IMR-90 (cell line): ENCODE measurements around the gene LRRC4C. TPM values are rescaled to one million over a fixed set of nuclear protein-coding genes. Genes with fewer than 3 reads are reported as not detected.

Experiments
- ATAC-seq: fragments of 200-7000 bp; cut with Tn5 transposase; 2 replicates; pipeline ENCODE4 v1.9.1; 2020; ENCODE audit warnings: low read depth, mild to moderate bottlenecking, moderate library complexity
- BruUV-seq: library from RNA; stranded (reverse); fragments of 400-500 nt; replicated peaks from 2 replicates; lab custom pipeline; 2021; lab: Mats Ljungman, UMichigan
- CTCF ChIA-PET: fragments of 300-600 bp; formaldehyde crosslinking; extraction: SDS; loops from one replicate; lab custom pipeline; 2021; ENCODE audit warnings: antibody characterized with exemption; lab: Yijun Ruan, JAX
- POLR2A ChIA-PET: fragments of 300-600 bp; sonication (Branson Sonifier 250); formaldehyde crosslinking; loops from one replicate; lab custom pipeline; 2022; ENCODE audit warnings: antibody characterized with exemption; ENCODE audit not compliant: unreplicated experiment; lab: Charles Lee
- DNase-seq: peaks from one replicate; pipeline ENCODE4 v3.0.0; 2013
- H2AFZ ChIP-seq: replicated peaks from 2 replicates; pipeline ENCODE3; 2013; ENCODE audit warnings: low read length, mild to moderate bottlenecking; ENCODE audit not compliant: poor library complexity
- H2AK5ac ChIP-seq: 2 replicates; pipeline ENCODE4 v1.6.1; 2013; ENCODE audit warnings: low read depth, low read length, inconsistent platforms
- H2AK9ac ChIP-seq: replicated peaks from 2 replicates; pipeline ENCODE3; 2013; ENCODE audit warnings: mild to moderate bottlenecking, low read depth, low read length, moderate library complexity; ENCODE audit not compliant: poor library complexity
- H2BK120ac ChIP-seq: 2 replicates; pipeline ENCODE4 v1.6.1; 2013; ENCODE audit warnings: low read depth, low read length, inconsistent platforms
- H2BK15ac ChIP-seq: 3 replicates; pipeline ENCODE4 v1.6.1; 2013; ENCODE audit warnings: low read depth, low read length, inconsistent platforms
- H2BK20ac ChIP-seq: 2 replicates; pipeline ENCODE4 v1.6.1; 2013; ENCODE audit warnings: low read depth, mild to moderate bottlenecking, inconsistent platforms, low read length, moderate library complexity
- H2BK5ac ChIP-seq: 2 replicates; pipeline ENCODE4 v1.6.1; 2013; ENCODE audit warnings: mild to moderate bottlenecking, low read depth, low read length, inconsistent platforms; ENCODE audit not compliant: poor library complexity, severe bottlenecking
- H3K14ac ChIP-seq: replicated peaks from 2 replicates; pipeline ENCODE4 v1.6.1; 2013; ENCODE audit warnings: low read depth, low read length, inconsistent platforms
- H3K18ac ChIP-seq: 2 replicates; pipeline ENCODE4 v1.6.1; 2013; ENCODE audit warnings: low read depth, low read length, control low read depth
- H3K23ac ChIP-seq: 2 replicates; pipeline ENCODE4 v1.6.1; 2013; ENCODE audit warnings: low read depth, low read length, inconsistent platforms
- H3K27ac ChIP-seq: 2 replicates; pipeline ENCODE4 v1.5.1; 2013; ENCODE audit warnings: mild to moderate bottlenecking, control low read depth, low read length; ENCODE audit not compliant: insufficient read depth
- H3K27me3 ChIP-seq: 2 replicates; pipeline ENCODE4 v1.6.1; 2013; ENCODE audit warnings: low read length; ENCODE audit not compliant: control insufficient read depth, insufficient read depth
- H3K36me3 ChIP-seq: 2 replicates; pipeline ENCODE4 v1.6.1; 2013; ENCODE audit warnings: low read length, mixed read lengths; ENCODE audit not compliant: control insufficient read depth, insufficient read depth
- H3K4ac ChIP-seq: 2 replicates; pipeline ENCODE4 v1.6.1; 2013; ENCODE audit warnings: low read depth, low read length, inconsistent platforms
- H3K4me1 ChIP-seq: 2 replicates; pipeline ENCODE4 v1.6.1; 2013; ENCODE audit warnings: low read length, mixed read lengths; ENCODE audit not compliant: control insufficient read depth, insufficient read depth
- H3K4me2 ChIP-seq: 2 replicates; pipeline ENCODE4 v1.6.1; 2013; ENCODE audit warnings: low read depth, mild to moderate bottlenecking, control low read depth, low read length, moderate library complexity
- H3K4me3 ChIP-seq: 2 replicates; pipeline ENCODE4 v1.5.1; 2013; ENCODE audit warnings: low read depth, mild to moderate bottlenecking, control low read depth, low read length, moderate library complexity; ENCODE audit not compliant: insufficient read depth
- H3K56ac ChIP-seq: 2 replicates; pipeline ENCODE4 v1.6.1; 2013; ENCODE audit warnings: low read length, inconsistent platforms; ENCODE audit not compliant: insufficient read depth; ENCODE audit errors: extremely low read depth
- H3K79me1 ChIP-seq, 2 experiments: 2 replicates each; pipeline ENCODE4 v1.6.1; 2013; ENCODE audit warnings: low read length in 2 of 2, inconsistent platforms in 1 of 2, low read depth in 1 of 2
- H3K9ac ChIP-seq: 2 replicates; pipeline ENCODE4 v1.6.1; 2013; ENCODE audit warnings: low read depth, low read length, control low read depth
- H3K9me1 ChIP-seq: 2 replicates; pipeline ENCODE4 v1.6.1; 2013; ENCODE audit warnings: low read length, inconsistent platforms; ENCODE audit not compliant: insufficient read depth
- H3K9me3 ChIP-seq: 2 replicates; pipeline ENCODE4 v1.6.1; 2013; ENCODE audit warnings: low read length; ENCODE audit not compliant: control insufficient read depth, insufficient read depth
- H4K20me1 ChIP-seq: 2 replicates; pipeline ENCODE4 v1.6.1; 2013; ENCODE audit warnings: low read length, inconsistent platforms; ENCODE audit not compliant: insufficient read depth
- H4K5ac ChIP-seq: 2 replicates; pipeline ENCODE4 v1.6.1; 2013; ENCODE audit warnings: mild to moderate bottlenecking, low read depth, low read length, control low read depth
- H4K8ac ChIP-seq, 2 experiments: 2 replicates each; pipeline ENCODE4 v1.6.1; 2013; ENCODE audit warnings: low read depth in 2 of 2, low read length in 2 of 2, control low read depth in 1 of 2, inconsistent platforms in 1 of 2
- H4K91ac ChIP-seq: 2 replicates; pipeline ENCODE4 v1.6.1; 2013; ENCODE audit warnings: low read depth, low read length, inconsistent platforms; ENCODE audit not compliant: insufficient read depth
- CEBPB ChIP-seq: IDR thresholded peaks from 2 replicates; pipeline ENCODE4 v1.6.1; 2012; ENCODE audit warnings: low read depth, low read length, improper control_type of control experiment
- POLR2A ChIP-seq: IDR thresholded peaks from 2 replicates; pipeline ENCODE4 v1.6.1; 2012; ENCODE audit warnings: mild to moderate bottlenecking, low read depth, low read length
- RFX5 ChIP-seq: IDR thresholded peaks from 2 replicates; pipeline ENCODE4 v1.8.0; 2012; ENCODE audit warnings: low read depth, mild to moderate bottlenecking, low read length, moderate library complexity
- WGBS, 2 experiments: methylation state at CpG; one replicate each; pipeline versions ENCODE4 v1.1.5 to v1.1.7; 2013; ENCODE audit warnings: missing lambda C conversion rate in 2 of 2; ENCODE audit not compliant: insufficient read length in 1 of 2; ENCODE audit errors: extremely low coverage in 2 of 2; 5-methylcytosine and 5-hydroxymethylcytosine counted together
- dilution Hi-C: fragments of 300-500 bp; cut with HindIII; formaldehyde crosslinking; loops from one replicate; pipeline ENCODE4 v1.14.3; 2018; ENCODE audit warnings: low sequenced_read_pairs; ENCODE audit not compliant: unreplicated experiment
- in situ Hi-C: fragments of 300-500 bp; cut with MboI; formaldehyde crosslinking; loops from 3 replicates; pipeline ENCODE4 v1.14.3; 2019; ENCODE audit warnings: low sequenced_read_pairs, inconsistent platforms, mixed read lengths
- intact Hi-C: fragments of 100-400 bp; cut with micrococcal nuclease; formaldehyde crosslinking; loops from 2 replicates; pipeline ENCODE4 v1.10.0; 2022
- polyA plus RNA-seq, 3 experiments: library from polyadenylated mRNA; depleted of rRNA; stranded (reverse); fragments of >200 nt; gene quantifications; 2 replicates each; pipeline ENCODE4 v1.2.3, GENCODE V29; 2012; ENCODE audit warnings: low replicate concordance in 1 of 3
- total RNA-seq: library from RNA; depleted of rRNA; stranded (reverse); fragments of >200 nt; gene quantifications from 2 replicates; pipeline ENCODE4 v1.2.3, GENCODE V29; 2012

LRRC4C gene
- total and polyA plus RNA-seq, 2 of the 4 experiments (the other 2 are of a cell fraction) = under 0.01 to 0.03 TPM

DNA sequence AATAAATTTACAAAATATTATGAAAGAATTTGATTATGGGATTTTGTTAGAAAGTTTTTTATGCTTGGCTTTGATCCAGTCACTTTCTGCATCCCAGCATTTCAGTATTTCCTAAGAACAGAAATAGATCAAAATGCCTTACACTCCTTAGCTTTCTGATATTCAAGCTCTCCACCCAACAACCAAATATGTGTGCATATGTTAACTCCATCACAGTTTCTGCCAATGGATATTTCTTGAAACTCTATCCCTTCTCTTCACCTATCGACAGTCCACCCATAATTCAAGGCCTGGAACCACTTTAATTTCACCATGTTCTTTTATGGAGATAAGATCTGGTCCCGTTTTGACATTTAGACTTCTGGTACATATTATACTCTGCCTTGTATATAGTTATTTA lies 565.0 kb downstream of the LRRC4C start:
- ATAC-seq (no peak), DNase-seq (no peak)
- Histone ChIP-seq H2BK120ac (no peak overlapping the region), H2BK20ac (no peak overlapping the region), H3K27me3 (no peaks in the 10 kb centered on the region), H2AFZ (no peak overlapping the region), H3K18ac (no peak overlapping the region), H3K4me2 (no peak overlapping the region), H2AK5ac (no peak overlapping the region), H3K9me3 (peaks cover 2% of the 10 kb centered on the region; the same call in 1 of the 2 replicates), H2BK15ac (no peak overlapping the region), H4K8ac (no peak overlapping the region), H3K14ac (no peak overlapping the region), H3K9me1 (no peaks in the 10 kb centered on the region), H3K9ac (no peak overlapping the region), H2BK5ac (no peak overlapping the region), H3K56ac (no peak overlapping the region), H3K79me1 (no peaks in the 10 kb centered on the region), H3K4me3 (no peak overlapping the region), H3K4ac (no peak overlapping the region), H3K36me3 (no peaks in the 10 kb centered on the region), H3K4me1 (no peaks in the 10 kb centered on the region), H3K27ac (no peak overlapping the region), H4K91ac (no peak overlapping the region), H4K20me1 (no peaks in the 10 kb centered on the region), H2AK9ac (no peak overlapping the region), H4K5ac (no peak overlapping the region), H3K23ac (no peak overlapping the region)
- ChIA-PET POLR2A (no interaction called here), CTCF (no interaction called here)
- in situ Hi-C loops (no loop called here), dilution Hi-C loops (no loop called here), intact Hi-C loops (no loop called here)
- TF ChIP-seq RFX5 = no peak
- no peak for TF ChIP-seq POLR2A
- TF ChIP-seq CEBPB = no peak
- no TSS peak for BruUV-seq
- WGBS, 2 experiments = no CpG with 5 or more reads among the region's 2 CpGs
